A673 (cell line): ENCODE measurements around the gene AKNA. TPM values are rescaled to one million over a fixed set of nuclear protein-coding genes. Genes with fewer than 3 reads are reported as not detected.

Experiments
- BruUV-seq: library from RNA; stranded (reverse); fragments of 400-500 nt; replicated peaks from 2 replicates; lab custom pipeline; 2021; lab: Mats Ljungman, UMichigan
- CTCF ChIA-PET: fragments of 300-600 bp; sonication (Branson Sonifier 250); formaldehyde crosslinking; loops from one replicate; lab custom pipeline; 2022; ENCODE audit warnings: antibody characterized with exemption; lab: Charles Lee
- POLR2A ChIA-PET: fragments of 300-600 bp; sonication (Branson Sonifier 250); formaldehyde crosslinking; loops from one replicate; lab custom pipeline; 2022; ENCODE audit warnings: antibody characterized with exemption; ENCODE audit not compliant: low non-redundant PET; lab: Charles Lee
- DNase-seq: peaks from one replicate; pipeline ENCODE4 v3.0.0-alpha.2; 2015; ENCODE audit warnings: low spot score
- H3K27ac ChIP-seq: fragments of 200-600 bp; sonication (generic); 2 replicates; pipeline ENCODE4 v1.5.1; 2016; ENCODE audit warnings: mixed run types, low read depth, mild to moderate bottlenecking, mixed read lengths, antibody characterized with exemption, low read length; ENCODE audit not compliant: poor library complexity, severe bottlenecking
- H3K27me3 ChIP-seq: fragments of 200-600 bp; sonication (generic); replicated peaks from 2 replicates; pipeline ENCODE4 v1.6.1; 2017; ENCODE audit warnings: mixed run types, low read depth, mild to moderate bottlenecking, mixed read lengths, antibody characterized with exemption, low read length; ENCODE audit not compliant: insufficient read depth, poor library complexity
- H3K36me3 ChIP-seq: fragments of 200-600 bp; sonication (generic); 2 replicates; pipeline ENCODE4 v1.6.1; 2016; ENCODE audit warnings: mixed run types, mild to moderate bottlenecking, mixed read lengths, antibody characterized with exemption, low read length; ENCODE audit not compliant: insufficient read depth, poor library complexity, severe bottlenecking
- H3K4me1 ChIP-seq: fragments of 200-600 bp; sonication (generic); 2 replicates; pipeline ENCODE4 v1.6.1; 2017; ENCODE audit warnings: mixed run types, mild to moderate bottlenecking, mixed read lengths, antibody characterized with exemption, low read length; ENCODE audit not compliant: insufficient read depth, poor library complexity, severe bottlenecking
- H3K4me3 ChIP-seq: fragments of 200-600 bp; sonication (generic); 2 replicates; pipeline ENCODE4 v1.5.1; 2016; ENCODE audit warnings: low read depth, mixed run types, mild to moderate bottlenecking, mixed read lengths, low read length; ENCODE audit not compliant: poor library complexity, severe bottlenecking
- H3K9me3 ChIP-seq: fragments of 200-600 bp; sonication (generic); 2 replicates; pipeline ENCODE4 v1.6.1; 2016; ENCODE audit warnings: mixed run types, low read depth, mild to moderate bottlenecking, mixed read lengths, antibody characterized with exemption, low read length; ENCODE audit not compliant: poor library complexity, severe bottlenecking
- CTCF ChIP-seq: fragments of 300-800, 200-600 bp; sonication (generic); conservative IDR thresholded peaks from 2 replicates; pipeline ENCODE4 v1.5.1; 2017; ENCODE audit warnings: low read depth, mild to moderate bottlenecking, antibody characterized with exemption, low read length, moderate library complexity, mixed read lengths
- EZH2 ChIP-seq: fragments of 200-600 bp; sonication (generic); IDR thresholded peaks from 2 replicates; pipeline ENCODE4 v1.6.1; 2017; ENCODE audit warnings: borderline replicate concordance, low read depth, mild to moderate bottlenecking, mixed read lengths, antibody characterized with exemption, low read length; ENCODE audit not compliant: poor library complexity, severe bottlenecking
- intact Hi-C: fragments of 100-400 bp; cut with micrococcal nuclease; formaldehyde crosslinking; loops from one replicate; pipeline ENCODE4 v1.10.0; 2022; ENCODE audit not compliant: unreplicated experiment
- total RNA-seq: library from RNA; stranded (reverse); gene quantifications from 2 replicates; pipeline ENCODE4 v1.2.3, GENCODE V29; 2021

Gene AKNA
- total RNA-seq, 1 experiment from 2014 or later = 20.4 TPM

GRCh38 chr9:114432323-114433067, 44.7 kb upstream of the AKNA start:
- no peaks in the 10 kb centered on the region for H3K9me3 ChIP-seq
- CTCF ChIA-PET = no interaction called here
- no TSS peak for BruUV-seq
- H3K4me1 ChIP-seq = no peaks in the 10 kb centered on the region
- H3K27ac ChIP-seq = no peak overlapping the region
- TF ChIP-seq EZH2 (no peak), CTCF (no peak)
- POLR2A ChIA-PET = no interaction called here
- intact Hi-C loops = loop anchor here (10.0 kb wide), 1 partner anchor 472 kb away; no protein-coding TSS in a partner anchor
- H3K36me3 ChIP-seq = no peaks in the 10 kb centered on the region
- H3K4me3 ChIP-seq = no peak overlapping the region
- no peaks in the 10 kb centered on the region for H3K27me3 ChIP-seq
- no peak for DNase-seq

GRCh38 chr9:114431770-114432169, 44.0 kb upstream of the AKNA start:
- Histone ChIP-seq H3K4me3 (no peak overlapping the region), H3K27me3 (no peaks in the 10 kb centered on the region), H3K4me1 (no peaks in the 10 kb centered on the region), H3K36me3 (no peaks in the 10 kb centered on the region), H3K9me3 (no peaks in the 10 kb centered on the region), H3K27ac (no peak overlapping the region)
- POLR2A ChIA-PET = no interaction called here
- DNase-seq = no peak
- CTCF ChIA-PET = no interaction called here
- TF ChIP-seq CTCF = no peak
- TF ChIP-seq EZH2 = no peak
- BruUV-seq = no TSS peak
- intact Hi-C loops = loop anchor here (10.0 kb wide), 1 partner anchor 473 kb away; no protein-coding TSS in a partner anchor

GRCh38 chr9:114431003-114431402, 43.2 kb upstream of the AKNA start:
- Histone ChIP-seq H3K9me3 (no peaks in the 10 kb centered on the region), H3K27me3 (no peaks in the 10 kb centered on the region), H3K4me1 (no peaks in the 10 kb centered on the region), H3K4me3 (no peak overlapping the region), H3K36me3 (no peaks in the 10 kb centered on the region), H3K27ac (no peak overlapping the region)
- intact Hi-C loops = loop anchor here (10.0 kb wide), 1 partner anchor 474 kb away; no protein-coding TSS in a partner anchor
- ChIA-PET POLR2A (no interaction called here), CTCF (no interaction called here)
- DNase-seq = no peak
- BruUV-seq = no TSS peak
- TF ChIP-seq EZH2 (no peak), CTCF (no peak)
